Measurements from ENCODE around the gene TTLL11.

- TF ChIP-seq GATA2 (IDR thresholded peaks at IDR 0.05; ENCODE audit: low read depth, low read length) (no peak), GATA3 (IDR thresholded peaks at IDR 0.05; ENCODE audit: low read depth, low read length) (no peak)
These were observed 255.8 kb downstream of the TTLL11 start for GRCh38 chr9:121837113-121837961.

Measured in SH-SY5Y (cell line).